Pancreas (tissue), 10 donors: ENCODE data around the gene OSBPL5. TPM values are rescaled to one million over a fixed set of nuclear protein-coding genes. Genes with fewer than 3 reads are reported as not detected.

Experiments
- ATAC-seq, 4 donors: fragments of 200-7000 bp; cut with Tn5 transposase; one replicate each; pipeline versions ENCODE4 v1.8.0 to v1.9.1; 2020; ENCODE audit warnings: mild to moderate bottlenecking in 4 of 4, moderate library complexity in 4 of 4
- DNase-seq, 6 donors: peaks; one replicate each; pipeline ENCODE4 v3.0.0-alpha.2; 2020
- FAIRE-seq: peaks from 2 replicates; lab custom pipeline; 2012; peaks lifted over from hg19 to GRCh38; lab: Jason Lieb, UNC
- H3K27ac ChIP-seq, 4 donors: fragments of 200-600 bp; sonication (generic); 1 replicate in 3 of 4; 2 replicates in 1 of 4; pipeline versions ENCODE4 v1.5.0 to v1.8.0; 2020
- H3K27me3 ChIP-seq, 4 donors: fragments of 200-600 bp; one replicate each; pipeline ENCODE4 v1.8.0; 2021
- H3K36me3 ChIP-seq, 3 donors: fragments of 200-600 bp; sonication (generic) in 1 of 3; one replicate each; pipeline versions ENCODE4 v1.5.0 to v1.8.0; 2020 to 2021
- H3K4me1 ChIP-seq, 3 donors: fragments of 200-600 bp; one replicate each; pipeline ENCODE4 v1.8.0; 2021
- H3K4me3 ChIP-seq, 4 donors: fragments of 200-600 bp; sonication (generic) in 2 of 4; one replicate each; pipeline versions ENCODE4 v1.5.0 to v1.8.0; 2020 to 2021
- H3K9me3 ChIP-seq, 4 donors: fragments of 200-600 bp; one replicate each; pipeline ENCODE4 v1.8.0; 2021
- WGBS, 2 donors: extraction: QIAGEN DNeasy Blood & Tissue Kit; methylation state at CpG; one replicate each; pipeline ENCODE4 v1.1.7; 2013; 5-methylcytosine and 5-hydroxymethylcytosine counted together
- intact Hi-C, 3 donors: fragments of 100-400 bp; cut with DNase I; formaldehyde crosslinking; loops; one replicate each; pipeline versions ENCODE4 v1.11.1 to v1.14.2; 2022
- polyA plus RNA-seq, 2 donors: library from polyadenylated mRNA; stranded (reverse); fragments of 200-250 nt; gene quantifications; one replicate each; pipeline ENCODE4 v1.2.3, GENCODE V29; 2013
- total RNA-seq, 6 donors: library from RNA; stranded (reverse); fragmentation: NEBNext Ultra II Directional in 4 of 6; extraction: Animal tissue kit (Norgen Biotek cat#: 25700) in 4 of 6; gene quantifications; one replicate each; pipeline versions ENCODE4 v1.2.1 to v1.2.4, GENCODE V29; 2021 to 2023
- TF ChIP-seq, protein P1 (sequence below), 4 donors: fragments of 200-600 bp; sonication (generic) in 3 of 4; IDR thresholded peaks; one replicate each; pipeline versions ENCODE4 v1.5.0 to v1.8.0; 2021; ENCODE audit warnings: antibody characterized with exemption in 4 of 4
- donor health status: healthy with polysubstance abuse.
- donor health status: DM: no; HTN: no; CAD: no; lungs with moderate emphysema.
- donor health status: DM: no; HTN: no; CAD: no.
- donor health status: control.
- donor health status: control.
- donor health status: Bipolar disorder and iron deficiency.
- donor health status: DM: yes; HTN: yes; CAD: no.
- donor health status: DM: no; HTN: no; CAD: no.
- donor health status: DM: no; HTN: no; CAD: no.
- donor health status: DM: yes; HTN: yes; CAD: no.

Gene OSBPL5
- total and polyA plus RNA-seq, 8 donors = 9.8 to 16.7 (median 11.8) TPM

DNA sequence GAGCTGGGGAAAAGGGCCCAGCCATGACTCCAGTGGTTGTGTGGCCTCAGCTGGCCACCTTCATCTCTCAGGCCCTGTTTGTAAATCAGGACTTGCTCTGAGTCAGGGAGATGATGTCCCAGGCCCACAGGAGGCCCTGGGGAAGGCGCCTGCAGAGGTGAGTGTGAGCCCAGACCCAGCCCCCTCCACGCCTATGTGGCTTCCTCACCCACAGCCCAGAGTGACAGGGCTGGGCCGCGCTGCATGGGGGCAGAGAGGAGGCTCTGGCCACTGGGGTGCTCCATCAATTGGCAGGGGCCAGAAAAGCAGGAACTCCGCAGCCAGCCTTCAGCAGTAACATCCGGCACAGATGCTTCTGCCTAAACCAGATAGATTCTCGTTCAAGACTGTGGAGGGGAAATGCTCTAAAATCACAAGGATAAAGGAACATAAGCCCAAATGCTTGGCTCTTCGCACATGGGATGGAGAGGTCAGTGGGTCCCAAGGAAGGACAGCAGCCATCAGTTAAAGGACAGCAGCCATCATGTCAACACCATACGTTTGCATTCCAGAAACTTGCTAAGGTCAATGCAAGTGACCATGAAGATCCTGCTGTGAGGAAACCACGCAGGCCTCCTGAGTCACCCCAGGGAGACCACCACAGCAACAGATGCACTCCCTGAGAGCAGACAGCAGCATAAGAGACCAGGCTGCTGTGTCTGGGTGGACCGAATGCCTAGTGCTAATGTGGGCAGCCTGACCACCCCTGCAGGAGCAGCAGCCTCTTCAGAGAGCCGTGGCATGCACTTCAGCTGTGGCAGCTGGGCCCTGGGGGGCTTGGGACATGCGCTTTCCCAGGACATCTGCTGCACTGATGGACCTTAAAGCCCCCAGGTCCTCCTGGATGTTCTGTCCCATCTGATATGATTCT lies 28.3 kb downstream of the OSBPL5 start:
- DNase-seq (peak in 3 of 6 donors; percentile 12 to 51 (median 49)), FAIRE-seq (no peak)

DNA sequence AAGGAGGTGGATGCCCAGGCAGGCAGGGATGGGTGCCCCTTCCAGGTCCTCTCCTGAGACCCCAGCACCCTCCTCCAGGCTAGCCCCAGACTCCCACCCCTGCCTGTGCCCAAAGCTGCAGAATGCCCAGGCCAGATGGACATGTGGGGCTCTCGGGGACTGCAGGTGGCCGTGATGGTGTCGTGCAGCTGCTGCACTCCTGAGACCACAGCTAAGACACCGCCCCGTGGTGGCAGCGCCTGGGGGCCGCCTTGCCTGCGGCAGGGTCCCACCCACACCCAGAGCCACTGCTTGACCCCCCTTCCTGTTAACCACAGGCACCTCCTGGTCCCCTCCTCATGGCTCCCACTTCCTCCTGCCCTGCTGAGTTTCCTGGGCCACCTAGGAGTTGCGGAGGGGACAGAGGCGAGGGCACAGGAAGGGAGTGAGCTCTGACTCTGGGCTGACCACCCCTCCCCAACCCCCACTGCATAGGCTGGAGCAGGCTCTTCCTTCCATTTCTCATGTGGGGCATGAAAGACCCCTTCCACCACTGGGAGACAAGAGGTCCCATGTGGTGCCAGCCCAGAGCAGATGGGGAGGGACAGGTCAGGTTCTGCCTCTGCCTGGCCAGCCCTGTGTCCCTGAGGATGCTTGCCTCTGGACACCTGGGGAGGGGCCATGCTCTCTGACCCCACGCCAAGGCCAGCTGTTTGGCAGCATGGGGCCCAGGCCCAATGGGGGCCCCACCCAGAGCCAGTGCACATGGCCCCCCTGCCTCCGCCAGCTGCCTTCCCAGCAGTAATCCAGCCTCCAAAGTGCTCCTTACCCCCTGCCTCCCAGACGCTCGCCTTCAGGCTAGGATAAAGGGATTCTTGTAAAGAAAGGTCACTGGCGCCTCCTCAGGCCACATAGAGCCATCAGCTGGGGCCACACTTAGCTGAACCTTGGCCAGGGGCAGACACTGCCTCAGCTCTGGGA lies 29.3 kb downstream of the OSBPL5 start:
- peak in 3 of 6 donors; percentile 24 to 49 (median 47) for DNase-seq
- ATAC-seq = peak in 1 of 4 donors; percentile 16
- TF ChIP-seq, protein P1, sequence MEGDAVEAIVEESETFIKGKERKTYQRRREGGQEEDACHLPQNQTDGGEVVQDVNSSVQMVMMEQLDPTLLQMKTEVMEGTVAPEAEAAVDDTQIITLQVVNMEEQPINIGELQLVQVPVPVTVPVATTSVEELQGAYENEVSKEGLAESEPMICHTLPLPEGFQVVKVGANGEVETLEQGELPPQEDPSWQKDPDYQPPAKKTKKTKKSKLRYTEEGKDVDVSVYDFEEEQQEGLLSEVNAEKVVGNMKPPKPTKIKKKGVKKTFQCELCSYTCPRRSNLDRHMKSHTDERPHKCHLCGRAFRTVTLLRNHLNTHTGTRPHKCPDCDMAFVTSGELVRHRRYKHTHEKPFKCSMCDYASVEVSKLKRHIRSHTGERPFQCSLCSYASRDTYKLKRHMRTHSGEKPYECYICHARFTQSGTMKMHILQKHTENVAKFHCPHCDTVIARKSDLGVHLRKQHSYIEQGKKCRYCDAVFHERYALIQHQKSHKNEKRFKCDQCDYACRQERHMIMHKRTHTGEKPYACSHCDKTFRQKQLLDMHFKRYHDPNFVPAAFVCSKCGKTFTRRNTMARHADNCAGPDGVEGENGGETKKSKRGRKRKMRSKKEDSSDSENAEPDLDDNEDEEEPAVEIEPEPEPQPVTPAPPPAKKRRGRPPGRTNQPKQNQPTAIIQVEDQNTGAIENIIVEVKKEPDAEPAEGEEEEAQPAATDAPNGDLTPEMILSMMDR (IDR thresholded peaks at IDR 0.05) = no peak
- intact Hi-C loops = no loop called here
- Histone ChIP-seq H3K4me3 (no peak overlapping the region), H3K27ac (no peak overlapping the region), H3K4me1 (peaks cover 2 to 4% (median 3%) of the 10 kb centered on the region in 3 donors), H3K36me3 (no peaks in the 10 kb centered on the region), H3K9me3 (no peaks in the 10 kb centered on the region), H3K27me3 (no peaks in the 10 kb centered on the region)
- no peak for FAIRE-seq
- 81 to 87% methylated on average over 10 to 15 of the region's 15 CpGs for WGBS, 2 donors

More for the DNA sequence above, 28.3 kb downstream of the OSBPL5 start:
- intact Hi-C loops = no loop called here
- no peaks in the 10 kb centered on the region for H3K4me1 ChIP-seq
- no peak overlapping the region for H3K4me3 ChIP-seq
- TF ChIP-seq, protein P1 (IDR thresholded peaks at IDR 0.05) = no peak
- no peaks in the 10 kb centered on the region for H3K9me3 ChIP-seq
- H3K27ac ChIP-seq = no peak overlapping the region
- no peaks in the 10 kb centered on the region for H3K36me3 ChIP-seq
- ATAC-seq = no peak
- WGBS, 2 donors = 93 to 94% methylated on average over 13 of the region's 13 CpGs
- H3K27me3 ChIP-seq = no peaks in the 10 kb centered on the region

DNA sequence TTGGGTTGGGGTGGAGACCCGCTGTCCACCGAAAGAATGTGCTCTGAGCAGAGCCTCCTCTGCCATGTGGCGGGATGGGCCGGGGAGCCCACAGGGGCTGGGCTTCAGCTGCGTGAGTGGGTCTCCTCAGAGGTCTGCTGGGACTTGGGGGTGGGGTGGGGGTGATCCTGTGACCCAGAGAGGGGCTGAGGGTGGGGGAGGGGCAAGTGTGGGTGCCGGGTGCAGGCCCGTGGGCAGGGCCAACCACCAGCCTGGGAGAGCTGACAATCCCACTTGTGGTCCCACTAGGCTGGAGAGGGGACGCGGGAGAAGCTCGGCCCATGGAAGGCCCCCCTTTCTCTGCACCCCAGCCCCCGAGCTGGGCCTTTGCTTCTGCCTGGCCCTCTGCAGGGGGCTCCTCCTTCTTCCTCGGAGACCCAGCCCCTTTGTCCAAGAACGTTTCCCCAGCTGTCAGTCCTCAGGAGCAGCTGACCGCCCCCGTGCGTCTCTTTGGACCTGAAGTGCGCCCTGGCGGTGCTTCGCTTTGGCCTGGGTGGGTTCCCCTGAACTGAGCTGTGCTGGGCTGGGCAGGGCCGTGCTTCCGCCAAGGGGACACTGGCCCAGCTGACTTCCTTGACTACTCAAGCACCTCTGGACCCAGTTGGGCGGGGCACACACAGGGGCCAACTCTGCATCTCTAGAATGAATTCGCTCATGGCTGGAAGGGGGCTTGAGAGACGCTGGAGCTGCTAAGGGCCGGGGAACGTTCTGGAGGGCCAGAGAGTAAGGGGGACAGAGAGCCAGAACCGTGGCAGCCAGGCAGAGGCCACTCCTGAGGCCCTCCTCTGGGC lies 30.2 kb downstream of the OSBPL5 start:
- no peaks in the 10 kb centered on the region for H3K9me3 ChIP-seq
- 88 to 89% methylated on average over 25 to 27 of the region's 27 CpGs for WGBS, 2 donors
- ATAC-seq (no peak), DNase-seq (peak in 3 of 6 donors; percentile 28 to 65 (median 47)), FAIRE-seq (no peak)
- H3K4me3 ChIP-seq = no peak overlapping the region
- no peaks in the 10 kb centered on the region for H3K36me3 ChIP-seq
- intact Hi-C loops = no loop called here
- no peaks in the 10 kb centered on the region for H3K27me3 ChIP-seq
- TF ChIP-seq, protein P1 (IDR thresholded peaks at IDR 0.05) = no peak
- no peak overlapping the region for H3K27ac ChIP-seq
- H3K4me1 ChIP-seq = peaks cover 3 to 4% (median 4%) of the 10 kb centered on the region in 3 donors

DNA sequence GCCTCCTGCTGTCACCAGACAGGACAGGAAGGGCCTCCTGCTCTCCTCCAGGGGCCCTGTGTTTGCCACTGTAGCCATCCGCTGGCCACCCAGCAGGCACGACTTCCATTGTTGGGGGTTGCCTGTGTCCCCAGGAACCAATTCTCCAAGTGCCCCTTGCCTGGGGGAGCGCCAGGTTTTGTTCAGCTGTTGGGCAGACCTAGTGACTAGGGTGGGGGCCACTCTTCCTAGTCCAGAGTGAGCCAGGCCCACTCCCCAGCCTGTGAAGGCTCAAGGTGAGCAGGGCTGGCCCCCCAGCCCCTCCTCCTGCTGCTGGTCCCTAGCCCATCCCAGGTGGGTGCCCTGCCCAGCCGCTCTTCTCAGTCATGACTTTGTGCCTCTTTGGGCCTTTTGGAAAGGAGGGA lies 30.9 kb downstream of the OSBPL5 start:
- DNase-seq = peak in 2 of 6 donors; percentile 19 to 55
- H3K4me3 ChIP-seq = no peak overlapping the region
- intact Hi-C loops = no loop called here
- 72 to 86% methylated on average over 4 of the region's 4 CpGs for WGBS, 2 donors
- peaks cover 3 to 4% (median 4%) of the 10 kb centered on the region in 3 donors for H3K4me1 ChIP-seq
- TF ChIP-seq, protein P1 (IDR thresholded peaks at IDR 0.05) = no peak
- no peak overlapping the region for H3K27ac ChIP-seq
- H3K9me3 ChIP-seq = no peaks in the 10 kb centered on the region
- no peak for ATAC-seq
- H3K27me3 ChIP-seq = no peaks in the 10 kb centered on the region
- no peak for FAIRE-seq
- H3K36me3 ChIP-seq = no peaks in the 10 kb centered on the region
